ENCODE data around the gene CPEB4.
A peak's percentile ranks its signal among the peaks of the same experiment; 100 is the strongest.

The CPEB4 gene

DNA sequence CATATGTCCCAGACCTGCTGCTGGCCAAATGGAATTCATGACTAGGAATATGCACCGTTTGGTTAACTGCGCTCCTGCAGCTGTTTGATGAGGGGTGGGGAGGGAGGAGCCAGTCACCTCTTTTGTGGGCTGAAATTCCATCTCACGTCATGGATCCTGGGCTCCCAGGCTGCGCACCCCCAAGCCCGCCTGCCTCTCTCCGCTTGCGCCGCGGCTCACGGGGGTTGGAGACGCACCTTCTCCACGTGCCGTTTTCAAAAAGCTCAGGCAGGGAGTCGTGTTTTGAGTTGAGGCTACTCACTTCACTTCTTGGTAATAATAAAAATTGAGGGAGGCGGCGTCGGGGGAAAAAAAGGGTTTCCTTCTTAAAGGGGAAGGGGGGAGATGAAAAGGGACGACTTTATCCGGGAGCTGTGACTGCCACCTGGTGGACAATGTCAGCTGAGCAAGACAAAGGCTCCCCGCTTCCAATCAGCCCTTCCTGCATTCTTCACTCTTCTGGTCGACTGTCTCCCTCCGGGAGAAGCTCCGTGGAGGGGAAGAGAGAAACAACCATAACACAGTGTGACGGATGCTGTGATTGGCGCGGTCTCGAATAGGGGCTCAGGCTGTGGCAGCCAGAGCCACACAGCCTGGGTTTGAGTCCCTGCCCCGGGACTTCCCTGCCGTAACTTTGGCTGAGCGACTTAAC lies 84.9 kb downstream of the CPEB4 start:
- DNase-seq (ENCODE audit: low spot score), result peak; percentile 86

DNA sequence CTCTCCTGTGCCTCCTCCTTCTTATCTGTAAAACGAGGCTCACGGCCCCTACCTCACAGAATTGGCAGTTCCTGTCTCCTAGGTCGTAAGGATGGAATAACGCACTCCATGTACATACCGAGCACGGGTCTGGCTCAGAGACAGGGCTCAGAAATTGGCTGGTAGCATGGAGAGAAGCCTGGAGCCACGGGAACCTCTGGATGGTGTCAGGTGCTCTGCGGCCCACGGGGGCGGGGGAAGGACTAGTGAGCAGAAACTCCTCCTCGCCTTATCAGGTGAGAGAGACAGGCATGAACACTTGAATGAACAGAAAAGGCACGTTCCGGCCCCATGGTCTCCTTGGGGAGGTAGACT lies 85.4 kb downstream of the CPEB4 start:
- DNase-seq (ENCODE audit: low spot score), result no peak

DNA sequence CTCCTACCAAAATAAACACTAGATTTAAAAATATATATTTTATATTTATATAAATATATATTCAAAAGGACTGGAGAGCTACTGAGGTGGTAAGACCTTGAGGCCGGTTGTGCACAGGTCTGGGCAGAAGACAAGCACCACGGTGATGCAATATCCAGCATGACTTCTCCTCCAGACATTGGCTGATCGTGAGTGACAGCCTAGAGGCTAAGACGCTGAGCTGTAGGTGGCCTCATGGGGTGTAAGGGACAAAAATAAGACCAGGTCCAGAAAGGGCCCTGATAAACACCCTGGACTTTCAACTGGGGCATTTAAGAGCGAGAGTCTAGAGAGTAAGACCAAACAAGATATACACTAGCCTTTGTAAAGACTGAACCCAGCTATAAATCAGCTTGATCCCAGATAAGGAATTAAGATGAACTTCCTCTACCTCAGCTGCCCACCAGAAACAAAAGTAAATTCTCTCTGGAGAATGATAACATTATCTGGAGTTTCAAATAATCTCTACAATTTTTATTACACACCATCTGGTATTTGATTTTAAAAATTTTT lies 86.6 kb downstream of the CPEB4 start:
- DNase-seq (ENCODE audit: low spot score), result no peak

DNA sequence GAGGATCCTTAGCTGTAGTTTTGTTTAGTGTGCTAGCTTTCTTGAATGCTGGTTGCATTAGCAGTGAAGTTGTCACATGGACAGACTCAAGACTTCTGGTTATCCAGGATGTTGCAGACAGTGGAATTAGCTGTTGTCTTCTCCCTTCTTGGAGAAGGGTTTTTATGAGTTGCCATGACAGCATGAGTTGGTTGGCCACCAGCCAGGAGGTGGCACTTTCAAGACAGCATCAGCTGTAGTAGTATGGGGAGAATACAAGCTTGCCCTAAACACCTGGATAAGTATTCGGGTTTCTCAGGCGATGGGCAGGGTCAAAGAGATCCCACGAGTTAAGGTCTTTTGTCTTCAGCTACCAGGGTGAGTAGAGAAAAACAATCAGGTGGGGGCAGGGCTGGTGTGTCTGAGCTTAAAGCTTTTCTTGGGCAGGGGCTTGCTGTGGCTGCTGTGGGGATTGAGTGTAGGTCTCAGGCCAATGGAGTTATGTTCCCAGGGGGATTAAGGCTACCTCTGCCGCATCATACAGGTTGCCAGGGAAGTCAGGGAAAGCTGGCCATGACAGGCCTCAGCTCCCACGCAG lies 93.1 kb downstream of the CPEB4 start:
- no peak for DNase-seq (ENCODE audit: low spot score)

DNA sequence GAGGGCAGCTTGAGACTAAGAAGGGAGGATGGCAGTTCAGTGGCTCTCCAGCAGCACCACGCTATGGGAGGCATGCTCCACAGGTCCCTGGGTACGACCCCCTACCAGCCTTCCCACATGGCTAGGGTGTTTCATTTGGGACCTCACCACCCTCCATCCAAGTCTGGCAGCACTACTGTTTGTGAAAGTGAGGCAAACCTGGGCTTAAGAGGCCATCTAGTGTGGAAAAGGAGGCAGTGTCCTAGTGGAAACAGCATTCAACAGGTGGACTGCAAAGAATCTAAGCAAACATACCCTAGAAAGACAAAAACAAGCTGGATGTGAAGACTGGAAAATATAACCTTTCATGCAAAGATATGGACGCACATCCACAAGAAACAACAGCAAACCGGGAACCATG lies 96.1 kb downstream of the CPEB4 start:
- DNase-seq (ENCODE audit: low spot score), result peak; percentile 59

DNA sequence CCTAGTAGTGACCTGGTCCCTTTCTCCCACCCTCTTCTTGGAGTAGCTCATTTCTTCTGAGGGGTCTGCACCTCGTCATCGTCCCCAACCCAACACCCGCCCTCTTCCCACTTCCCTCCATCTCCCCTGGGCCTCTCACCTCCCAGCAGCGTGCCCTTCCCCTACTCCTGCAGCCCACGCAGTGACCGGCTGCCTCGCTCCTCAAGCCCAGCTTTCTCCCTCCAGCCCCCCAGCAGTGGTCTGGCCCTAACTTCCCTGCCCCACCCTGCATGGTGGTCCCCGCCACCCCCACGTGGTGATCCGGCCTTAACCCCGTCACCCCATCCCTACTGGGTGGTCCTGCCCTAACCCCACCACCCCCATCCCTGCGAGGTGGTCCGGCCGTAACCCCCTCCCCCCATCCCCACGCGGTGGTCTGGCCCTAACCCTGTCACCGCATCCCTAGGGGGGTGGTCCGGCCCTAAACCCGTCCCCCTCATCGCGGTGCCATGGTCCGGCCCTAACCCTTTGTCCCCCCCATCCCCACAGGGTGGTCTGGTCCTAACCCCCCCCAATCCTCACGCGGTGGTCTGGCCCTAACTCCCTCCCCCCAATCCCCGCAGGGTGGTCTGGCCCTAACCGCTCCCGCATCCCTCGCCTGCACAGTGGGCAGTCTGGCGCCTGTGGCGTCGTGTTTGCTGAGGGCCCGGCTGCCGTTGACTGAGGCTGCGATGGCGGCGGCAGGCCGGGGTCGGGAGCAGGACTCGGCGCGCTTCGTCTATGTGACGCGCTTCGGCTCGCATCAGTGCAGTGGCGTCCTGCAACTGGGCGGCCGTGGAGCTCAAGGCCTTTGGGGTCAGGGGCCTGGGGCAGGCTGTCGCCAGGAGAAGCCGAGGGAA lies 100.6 kb downstream of the CPEB4 start, which contains the start of gene C5orf47:
Gene C5orf47 (plus strand): TSS at position 617 of the 878 bp plus-strand sequence. CDS start 94 bp downstream, at position 711.
- DNase-seq (ENCODE audit: low spot score), result no peak

DNA sequence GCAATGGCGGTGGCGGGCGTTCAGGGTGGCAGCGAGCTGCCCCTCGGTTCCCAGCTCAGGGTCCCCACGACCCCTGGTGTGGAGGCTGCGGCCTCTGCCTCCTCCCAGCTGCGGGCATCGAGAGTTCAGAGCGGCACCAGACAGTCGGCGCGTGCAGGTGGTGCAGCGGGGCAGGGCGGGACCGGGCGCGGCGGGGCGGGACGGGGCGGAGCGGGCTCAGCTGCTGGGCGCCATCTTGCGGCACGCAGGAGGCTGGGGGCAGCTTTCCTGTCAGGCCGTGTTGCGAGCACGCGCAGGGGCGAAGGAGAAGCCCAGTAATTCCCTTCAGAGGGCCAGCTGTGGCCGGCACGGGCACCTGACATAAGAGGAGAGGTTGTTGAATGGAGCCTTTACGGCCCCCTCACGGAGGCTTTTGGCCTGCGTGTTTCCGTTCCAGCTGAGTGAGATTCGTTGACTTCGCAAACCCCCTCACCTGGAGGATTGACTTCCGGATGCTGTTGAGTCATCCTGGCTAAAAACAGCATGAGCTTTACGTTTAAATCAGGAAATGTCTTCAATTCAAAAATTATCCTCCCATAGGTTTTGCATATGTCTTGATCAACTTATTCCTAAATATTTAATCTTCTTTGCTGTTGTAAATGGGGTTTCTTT lies 101.4 kb downstream of the CPEB4 start:
- no peak for DNase-seq (ENCODE audit: low spot score)

DNA sequence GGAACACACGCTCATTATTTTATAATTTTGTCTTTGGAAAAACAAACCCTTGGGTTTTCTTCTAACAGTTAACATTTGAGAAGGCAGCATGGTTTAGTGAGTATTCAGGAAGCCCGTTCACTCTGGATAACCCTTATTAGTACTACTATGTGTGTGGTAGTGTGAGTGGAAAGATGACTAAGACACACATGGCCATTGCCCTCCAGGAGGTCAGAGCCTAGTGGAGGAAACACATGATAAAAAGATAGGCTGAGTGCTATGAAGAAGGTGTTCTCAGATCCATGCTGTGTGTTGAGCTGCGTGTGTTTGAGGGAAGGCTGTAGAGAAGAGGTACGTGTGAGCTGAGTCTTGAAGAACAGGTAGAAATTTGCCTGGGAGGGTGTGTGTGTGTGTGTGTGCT lies 109.2 kb downstream of the CPEB4 start:
- DNase-seq (ENCODE audit: low spot score), result no peak

DNA sequence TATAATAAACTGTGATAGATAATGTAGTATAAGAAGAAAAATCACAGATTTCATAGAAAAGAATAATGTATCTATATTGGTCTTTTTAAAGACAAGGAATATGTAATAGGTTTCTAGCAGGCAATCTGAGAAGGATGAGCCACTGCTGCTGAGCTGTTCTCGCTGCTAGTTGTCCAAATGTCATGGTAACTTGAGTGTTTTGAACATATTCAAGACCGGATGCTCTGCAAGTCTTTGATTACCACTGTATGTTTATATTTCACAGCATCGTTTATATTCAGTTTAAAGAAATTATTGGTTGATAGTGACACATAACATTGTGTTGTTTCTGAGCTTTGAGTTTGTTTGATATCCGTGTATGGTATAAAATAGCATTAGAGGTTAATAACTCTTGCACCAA lies 110.4 kb downstream of the CPEB4 start:
- no peak for DNase-seq (ENCODE audit: low spot score)

DNA sequence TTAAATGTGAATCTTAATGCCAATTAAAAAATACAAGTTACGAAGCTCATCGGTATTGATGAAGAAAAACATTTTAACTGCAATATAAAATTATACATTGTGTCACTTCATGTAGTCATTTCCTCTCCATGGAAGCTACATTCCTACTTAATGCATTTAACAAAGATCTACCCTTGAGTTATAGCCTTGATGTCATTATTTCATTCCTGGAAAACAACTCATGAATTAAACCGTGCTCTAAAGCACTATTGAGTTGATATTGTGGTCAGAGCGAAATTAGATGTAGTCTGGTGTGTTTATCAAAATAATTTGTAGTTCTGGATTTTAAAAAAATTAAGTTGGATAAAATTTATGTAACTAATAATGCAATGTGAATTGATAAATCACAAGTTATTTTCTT lies 111.9 kb downstream of the CPEB4 start:
- DNase-seq (ENCODE audit: low spot score), result no peak

DNA sequence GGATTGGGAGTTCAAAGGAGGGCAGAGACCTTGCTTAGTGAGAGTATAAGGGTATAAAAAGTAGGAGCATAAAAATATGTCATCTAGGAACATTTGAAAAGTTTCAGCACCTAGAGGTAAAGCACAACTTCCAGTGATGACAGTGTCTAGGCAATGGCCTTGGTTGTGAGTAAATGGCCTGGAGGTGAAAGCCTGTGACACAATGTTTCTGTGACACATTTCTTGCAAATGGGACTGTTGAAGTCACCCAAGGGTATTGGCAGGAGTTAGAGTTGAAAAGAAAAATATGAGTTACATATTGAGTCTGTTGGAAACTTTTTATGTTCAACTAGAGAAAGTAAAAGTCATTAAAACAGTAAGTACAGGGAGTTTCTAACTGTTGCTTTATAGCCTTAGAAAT lies 115.6 kb downstream of the CPEB4 start:
- DNase-seq (ENCODE audit: low spot score), result no peak

DNA sequence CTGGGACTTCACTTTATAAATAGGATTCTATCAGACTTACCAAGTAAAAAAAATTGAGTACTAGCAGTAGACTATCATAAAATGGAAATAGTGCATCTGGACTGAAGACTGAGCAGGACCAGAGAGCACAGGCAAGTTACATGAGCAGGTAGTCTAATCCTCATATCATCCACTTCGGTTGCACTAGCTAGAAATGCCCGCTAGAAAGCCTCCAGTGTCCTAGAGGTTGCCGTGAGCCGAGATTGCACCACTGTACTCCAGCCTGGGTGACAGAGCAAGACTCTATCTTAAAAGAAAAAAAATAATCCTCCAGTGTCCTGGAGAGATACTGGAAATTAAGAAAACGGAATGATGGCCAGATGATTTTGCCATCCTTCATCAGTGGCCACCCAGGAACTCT lies 120.8 kb downstream of the CPEB4 start:
- no peak for DNase-seq (ENCODE audit: low spot score)

DNA sequence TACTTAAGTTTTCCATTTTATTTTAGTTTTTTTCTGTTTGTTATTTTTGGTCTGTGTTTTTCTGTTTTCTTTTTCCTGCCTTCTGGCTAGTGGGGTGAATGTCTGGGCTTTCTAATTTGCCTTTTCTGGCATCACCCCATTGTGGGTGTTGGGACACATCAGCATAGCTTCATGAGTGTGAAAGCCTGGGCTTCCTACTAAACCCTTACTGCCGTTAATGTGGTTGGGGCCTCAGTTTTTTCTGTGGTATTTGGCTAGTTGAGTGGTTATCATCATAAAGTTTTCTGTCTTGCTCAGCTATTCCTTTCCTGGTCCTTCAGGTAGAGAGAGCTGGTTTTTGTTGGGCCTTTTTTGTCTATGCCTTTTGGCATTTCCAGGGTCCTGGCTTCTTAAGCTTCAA lies 122.2 kb downstream of the CPEB4 start:
- DNase-seq (ENCODE audit: low spot score), result no peak

DNA sequence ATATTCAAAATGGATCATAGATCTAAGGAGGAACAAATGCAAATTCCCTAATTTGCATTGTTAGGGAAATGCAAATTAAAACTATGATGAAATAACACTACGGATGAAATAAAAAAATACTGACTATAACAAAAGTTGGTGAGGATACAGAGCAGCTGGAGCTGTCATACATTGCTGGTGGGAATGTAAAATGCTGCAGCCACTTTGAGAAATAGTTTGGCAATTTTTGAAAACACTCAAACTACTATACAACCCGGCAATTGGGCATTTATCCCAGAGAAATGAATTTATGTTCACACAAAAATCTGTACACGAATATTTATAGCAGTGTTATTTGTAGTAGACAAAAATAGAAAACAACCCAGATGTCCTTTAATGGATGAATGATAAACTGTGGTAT lies 123.3 kb downstream of the CPEB4 start:
- no peak for DNase-seq (ENCODE audit: low spot score)

Measured in SK-N-DZ (cell line).